Activated T-cell treated with anti-CD3 and anti-CD28 coated beads, Interleukin-2, amount 50 U/mL, for 1 hour (primary cell): ENCODE results near the gene ORC4.

ENCODE experiments used
- DNase-seq: peaks from one replicate; pipeline ENCODE4 v3.0.0-alpha.2; 2020

ORC4 gene

GRCh38 chr2:148020111-148021058 lies at the start of gene ORC4:
Gene ORC4, minus strand, starts transcription at chr2:148020737. Its CDS starts 44,779 bp downstream, at chr2:147975958.
- peak; percentile 89 for DNase-seq

- DNase-seq = no peak
Observed at GRCh38 chr2:148067801-148068200, 47.3 kb upstream of the ORC4 start.

- DNase-seq = no peak
Observed at GRCh38 chr2:148065936-148066335, 45.4 kb upstream of the ORC4 start.

- no peak for DNase-seq
Observed at GRCh38 chr2:148063633-148064032, 43.1 kb upstream of the ORC4 start.

- no peak for DNase-seq
Observed at GRCh38 chr2:148058641-148059040, 38.1 kb upstream of the ORC4 start.

GRCh38 chr2:148052687-148053086 lies 32.1 kb upstream of the ORC4 start:
- no peak for DNase-seq

GRCh38 chr2:148049284-148049683 lies 28.7 kb upstream of the ORC4 start:
- DNase-seq = no peak

- no peak for DNase-seq
Observed at GRCh38 chr2:148048475-148049221, 28.1 kb upstream of the ORC4 start.

- no peak for DNase-seq
Observed at GRCh38 chr2:148046802-148047201, 26.3 kb upstream of the ORC4 start.

GRCh38 chr2:148044322-148044721 lies 23.8 kb upstream of the ORC4 start:
- DNase-seq = no peak

GRCh38 chr2:148042219-148042618 lies 21.7 kb upstream of the ORC4 start:
- no peak for DNase-seq

- no peak for DNase-seq
Observed at GRCh38 chr2:148039783-148040182, 19.2 kb upstream of the ORC4 start.

GRCh38 chr2:148032215-148032614 lies 11.7 kb upstream of the ORC4 start:
- DNase-seq = no peak

GRCh38 chr2:148031152-148031551 lies 10.6 kb upstream of the ORC4 start:
- no peak for DNase-seq

- no peak for DNase-seq
Observed at GRCh38 chr2:148028781-148029180, 8.2 kb upstream of the ORC4 start.

GRCh38 chr2:148027822-148028221 lies 7.3 kb upstream of the ORC4 start:
- no peak for DNase-seq

GRCh38 chr2:148026573-148026972 lies 6.0 kb upstream of the ORC4 start:
- DNase-seq = no peak

- DNase-seq = no peak
Observed at GRCh38 chr2:148023861-148024260, 3.3 kb upstream of the ORC4 start.

GRCh38 chr2:148022882-148023281 lies 2.3 kb upstream of the ORC4 start:
- no peak for DNase-seq

GRCh38 chr2:148022351-148022750 lies 1.8 kb upstream of the ORC4 start:
- DNase-seq = no peak

- no peak for DNase-seq
Observed at GRCh38 chr2:148021886-148022285, 1.3 kb upstream of the ORC4 start.

GRCh38 chr2:148021059-148021861 lies 723 bp upstream of the ORC4 start, which contains the start of gene MBD5:
Gene MBD5, plus strand, starts transcription at chr2:148021091.
- DNase-seq = no peak

GRCh38 chr2:148014616-148015015 lies 5.9 kb downstream of the ORC4 start:
- no peak for DNase-seq
